HepG2 (cell line): ENCODE measurements around the gene PDE4DIP.
"Not testable (repeated sequence)": the region's sequence is repeated elsewhere in the genome, so short reads cannot be mapped to it uniquely, and the experiment has no call there.

ENCODE experiments used
- ERF ChIP-seq: IDR thresholded peaks from 2 replicates; pipeline ENCODE4 v1.6.1; 2018; ENCODE audit warnings: missing biosample characterization, missing genetic modification reagents
- ETV6 ChIP-seq: sonication (generic); formaldehyde crosslinking; conservative IDR thresholded peaks from 2 replicates; pipeline ENCODE4 v1.4.0; 2020; ENCODE audit warnings: missing genetic modification reagents
- FOXP1 ChIP-seq, 2 experiments: fragments of 450-650 bp in 1 of 2; IDR thresholded peaks; 2 replicates each; pipeline ENCODE4 v1.6.1; 2017 to 2018; ENCODE audit warnings: antibody characterized with exemption in 1 of 2
- HCFC1 ChIP-seq: fragments of 150-350 bp; IDR thresholded peaks from 2 replicates; pipeline ENCODE4 v1.6.1; 2014; ENCODE audit warnings: low read depth, low read length
- ZNF101 ChIP-seq: sonication (generic); formaldehyde crosslinking; IDR thresholded peaks from 2 replicates; pipeline ENCODE4 v1.4.0; 2020; ENCODE audit warnings: mild to moderate bottlenecking, low read depth, missing genetic modification reagents, borderline replicate concordance
- ZNF224 ChIP-seq: sonication (generic); formaldehyde crosslinking; IDR thresholded peaks from 2 replicates; pipeline ENCODE4 v1.5.0; 2020; ENCODE audit warnings: mild to moderate bottlenecking, missing genetic modification reagents

DNA sequence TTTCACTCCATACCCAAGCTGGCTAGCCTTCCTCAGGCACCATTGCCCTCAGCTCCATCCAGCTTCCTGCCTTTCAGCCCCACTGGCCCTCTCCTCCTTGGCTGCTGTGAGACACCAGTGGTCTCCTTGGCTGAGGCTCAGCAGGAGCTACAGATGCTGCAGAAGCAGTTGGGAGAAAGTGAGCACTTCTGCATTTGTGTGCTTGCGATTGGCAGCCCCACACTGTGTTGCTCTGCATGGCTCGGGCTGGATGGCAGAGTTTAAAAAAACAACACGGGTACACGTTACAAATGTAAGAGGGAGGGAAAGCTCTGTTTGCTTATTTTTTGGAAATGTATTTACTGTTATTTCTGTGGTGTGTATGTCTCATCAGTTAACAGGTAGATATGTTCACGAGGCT lies 168.4 kb downstream of the PDE4DIP start:
- TF ChIP-seq ETV6; HCFC1; FOXP1 (IDR thresholded peaks at IDR 0.05); FOXP1 (CRISPR knock-in tag; IDR thresholded peaks at IDR 0.05); ZNF224 (CRISPR knock-in tag); ERF (CRISPR knock-in tag); ZNF101 (CRISPR knock-in tag): not testable (repeated sequence)
